T-helper 17 cell (primary cell): ENCODE measurements around the gene GRAMD1B. TPM values are rescaled to one million over a fixed set of nuclear protein-coding genes. Genes with fewer than 3 reads are reported as not detected.

Source experiments
- ATAC-seq: fragments of 150-1000 bp; cut with Tn5 transposase; 2 replicates; pipeline ENCODE4 v1.10.0; 2021; ENCODE audit warnings: mild to moderate bottlenecking, moderate library complexity
- DNase-seq, 3 donors: peaks; one replicate each; pipeline versions ENCODE4 v3.0.0 to v3.0.0-alpha.2; 2020 to 2021
- H3K9me3 ChIP-seq: one replicate; pipeline ENCODE4 v1.7.0; 2013; ENCODE audit warnings: low read length, mild to moderate bottlenecking; ENCODE audit not compliant: control insufficient read depth, poor library complexity, severe bottlenecking
- H3K27ac Mint-ChIP-seq: one replicate; pipeline ENCODE4 v1.8.0; 2022; ENCODE audit warnings: mild to moderate bottlenecking, moderate library complexity, mixed read lengths
- H3K27me3 Mint-ChIP-seq: one replicate; pipeline ENCODE4 v1.8.0; 2022; ENCODE audit warnings: mixed read lengths
- H3K36me3 Mint-ChIP-seq: one replicate; pipeline ENCODE4 v1.8.0; 2022; ENCODE audit warnings: low read depth, mixed read lengths
- H3K4me1 Mint-ChIP-seq: one replicate; pipeline ENCODE4 v1.8.0; 2022; ENCODE audit warnings: mild to moderate bottlenecking, mixed read lengths
- H3K4me3 Mint-ChIP-seq: one replicate; pipeline ENCODE4 v1.8.0; 2022; ENCODE audit warnings: mild to moderate bottlenecking, moderate library complexity, mixed read lengths
- total RNA-seq, 4 donors: library from RNA in 2 of 4; stranded (reverse) in 2 of 4; gene quantifications; one replicate each; pipeline ENCODE4 v1.2.3 and lab custom pipeline; 2022 to 2026

Gene GRAMD1B
- total RNA-seq (10 to 100 TPM; 25.1 to 33.1 TPM), total RNA-seq (lab: John Stamatoyannopoulos, UW) (11.8 to 22.3 reads per million in 2 donors)

GRCh38 chr11:123429913-123430720 lies at the start of gene GRAMD1B:
Gene GRAMD1B, plus strand, starts transcription at chr11:123430269. Its CDS starts 524 bp downstream, at chr11:123430793.
- ATAC-seq (peak; percentile 86), DNase-seq (peak; percentile 53 to 73 (median 56))
- Mint-ChIP-seq H3K27me3 (peaks cover 12% of the 10 kb centered on the region), H3K4me1 (peaks cover 22% of the 10 kb centered on the region), H3K4me3 (peak within 1 kb of the TSS; percentile 95), H3K27ac (peak within 1 kb of the TSS; percentile 80), H3K36me3 (peaks cover 2% of the 10 kb centered on the region)
- no peaks in the 10 kb centered on the region for H3K9me3 ChIP-seq

- H3K4me1 Mint-ChIP-seq, result peaks cover 14% of the 10 kb centered on the region
- no peak overlapping the region for H3K4me3 Mint-ChIP-seq
- H3K27ac Mint-ChIP-seq, result peak overlapping the region; percentile 53
Observed at GRCh38 chr11:123381149-123381548, 48.9 kb upstream of the GRAMD1B start.

GRCh38 chr11:123381817-123382554 lies 48.1 kb upstream of the GRAMD1B start:
- H3K4me1 Mint-ChIP-seq, result peaks cover 14% of the 10 kb centered on the region
- H3K36me3 Mint-ChIP-seq, result peaks cover 2% of the 10 kb centered on the region
- ATAC-seq, result peak; percentile 33
- H3K9me3 ChIP-seq, result no peaks in the 10 kb centered on the region
- DNase-seq, result no peak
- H3K27me3 Mint-ChIP-seq, result no peaks in the 10 kb centered on the region
- H3K4me3 Mint-ChIP-seq, result peak overlapping the region; percentile 26
- peak overlapping the region; percentile 53 for H3K27ac Mint-ChIP-seq

More at GRCh38 chr11:123381149-123381548, 48.9 kb upstream of the GRAMD1B start:
- H3K9me3 ChIP-seq, result no peaks in the 10 kb centered on the region
- no peaks in the 10 kb centered on the region for H3K27me3 Mint-ChIP-seq
- ATAC-seq, result no peak
- peaks cover 2% of the 10 kb centered on the region for H3K36me3 Mint-ChIP-seq
- DNase-seq, result no peak

GRCh38 chr11:123382555-123383074 lies 47.5 kb upstream of the GRAMD1B start:
- H3K4me1 Mint-ChIP-seq, result peaks cover 14% of the 10 kb centered on the region
- no peaks in the 10 kb centered on the region for H3K27me3 Mint-ChIP-seq
- no peak for DNase-seq
- peak overlapping the region; percentile 53 for H3K27ac Mint-ChIP-seq
- H3K9me3 ChIP-seq, result no peaks in the 10 kb centered on the region
- ATAC-seq, result no peak
- H3K36me3 Mint-ChIP-seq, result no peaks in the 10 kb centered on the region
- H3K4me3 Mint-ChIP-seq, result no peak overlapping the region

- Mint-ChIP-seq H3K36me3 (no peaks in the 10 kb centered on the region), H3K27me3 (peaks cover 4% of the 10 kb centered on the region), H3K4me3 (no peak overlapping the region), H3K4me1 (peaks cover 12% of the 10 kb centered on the region), H3K27ac (no peak overlapping the region)
- ATAC-seq (no peak), DNase-seq (no peak)
- H3K9me3 ChIP-seq, result no peaks in the 10 kb centered on the region
Observed at GRCh38 chr11:123384116-123384515, 46.0 kb upstream of the GRAMD1B start.

GRCh38 chr11:123386796-123387510 lies 43.1 kb upstream of the GRAMD1B start:
- Mint-ChIP-seq H3K27me3 (peaks cover 20% of the 10 kb centered on the region), H3K4me1 (peaks cover 9% of the 10 kb centered on the region), H3K27ac (no peak overlapping the region), H3K36me3 (peaks cover 4% of the 10 kb centered on the region), H3K4me3 (no peak overlapping the region)
- ATAC-seq, result no peak
- no peak for DNase-seq
- H3K9me3 ChIP-seq, result no peaks in the 10 kb centered on the region

GRCh38 chr11:123388640-123389039 lies 41.4 kb upstream of the GRAMD1B start:
- Mint-ChIP-seq H3K4me3 (no peak overlapping the region), H3K27me3 (peaks cover 20% of the 10 kb centered on the region), H3K27ac (peak overlapping the region; percentile 42), H3K36me3 (peaks cover 4% of the 10 kb centered on the region), H3K4me1 (no peaks in the 10 kb centered on the region)
- ATAC-seq (no peak), DNase-seq (no peak)
- no peaks in the 10 kb centered on the region for H3K9me3 ChIP-seq

GRCh38 chr11:123390146-123390545 lies 39.9 kb upstream of the GRAMD1B start:
- Mint-ChIP-seq H3K27ac (no peak overlapping the region), H3K36me3 (peaks cover 7% of the 10 kb centered on the region), H3K27me3 (peaks cover 24% of the 10 kb centered on the region), H3K4me1 (peaks cover 2% of the 10 kb centered on the region), H3K4me3 (no peak overlapping the region)
- no peaks in the 10 kb centered on the region for H3K9me3 ChIP-seq
- DNase-seq (no peak), ATAC-seq (no peak)

- ATAC-seq, result no peak
- H3K4me3 Mint-ChIP-seq, result no peak overlapping the region
Observed at GRCh38 chr11:123391646-123392348, 38.3 kb upstream of the GRAMD1B start.

GRCh38 chr11:123392431-123392830 lies 37.6 kb upstream of the GRAMD1B start:
- Mint-ChIP-seq H3K4me1 (peaks cover 2% of the 10 kb centered on the region), H3K27me3 (peaks cover 24% of the 10 kb centered on the region), H3K36me3 (peaks cover 7% of the 10 kb centered on the region), H3K4me3 (no peak overlapping the region), H3K27ac (no peak overlapping the region)
- DNase-seq (no peak), ATAC-seq (no peak)
- no peaks in the 10 kb centered on the region for H3K9me3 ChIP-seq

More at GRCh38 chr11:123391646-123392348, 38.3 kb upstream of the GRAMD1B start:
- no peak for DNase-seq
- Mint-ChIP-seq H3K36me3 (peaks cover 7% of the 10 kb centered on the region), H3K27me3 (peaks cover 24% of the 10 kb centered on the region), H3K27ac (no peak overlapping the region), H3K4me1 (peaks cover 2% of the 10 kb centered on the region)
- H3K9me3 ChIP-seq, result no peaks in the 10 kb centered on the region

GRCh38 chr11:123392844-123393243 lies 37.2 kb upstream of the GRAMD1B start:
- DNase-seq, result no peak
- no peaks in the 10 kb centered on the region for H3K9me3 ChIP-seq
- H3K27me3 Mint-ChIP-seq, result peaks cover 24% of the 10 kb centered on the region
- no peak for ATAC-seq
- no peak overlapping the region for H3K4me3 Mint-ChIP-seq
- peaks cover 2% of the 10 kb centered on the region for H3K4me1 Mint-ChIP-seq
- H3K36me3 Mint-ChIP-seq, result peaks cover 7% of the 10 kb centered on the region
- no peak overlapping the region for H3K27ac Mint-ChIP-seq

GRCh38 chr11:123393312-123393927 lies 36.6 kb upstream of the GRAMD1B start:
- H3K9me3 ChIP-seq, result no peaks in the 10 kb centered on the region
- H3K36me3 Mint-ChIP-seq, result peaks cover 7% of the 10 kb centered on the region
- no peak overlapping the region for H3K4me3 Mint-ChIP-seq
- peaks cover 2% of the 10 kb centered on the region for H3K4me1 Mint-ChIP-seq
- ATAC-seq, result no peak
- no peak for DNase-seq
- H3K27me3 Mint-ChIP-seq, result peaks cover 21% of the 10 kb centered on the region
- H3K27ac Mint-ChIP-seq, result no peak overlapping the region
